Ectodermal cell (in vitro differentiated cells): ENCODE data around the gene HPCAL1.

Experiments
- H3K27ac ChIP-seq: 2 replicates; pipeline ENCODE4 v1.7.0; 2013; ENCODE audit warnings: mild to moderate bottlenecking, low read depth, low read length; ENCODE audit not compliant: insufficient read depth, poor library complexity, severe bottlenecking
- H3K27me3 ChIP-seq: 2 replicates; pipeline ENCODE4 v1.7.0; 2013; ENCODE audit warnings: mild to moderate bottlenecking, low read length; ENCODE audit not compliant: insufficient read depth, control insufficient read depth, poor library complexity, severe bottlenecking
- H3K36me3 ChIP-seq: one replicate; pipeline ENCODE4 v1.7.0; 2013; ENCODE audit warnings: low read length; ENCODE audit not compliant: control insufficient read depth, insufficient read depth
- H3K4me1 ChIP-seq: one replicate; pipeline ENCODE4 v1.7.0; 2013; ENCODE audit warnings: low read length; ENCODE audit not compliant: control insufficient read depth, insufficient read depth
- H3K4me3 ChIP-seq: 2 replicates; pipeline ENCODE4 v1.7.0; 2013; ENCODE audit warnings: low read depth, low read length, control low read depth; ENCODE audit not compliant: insufficient read depth
- H3K9me3 ChIP-seq: 2 replicates; pipeline ENCODE4 v1.7.0; 2013; ENCODE audit warnings: mild to moderate bottlenecking, low read length, moderate library complexity; ENCODE audit not compliant: control insufficient read depth
- WGBS, 2 experiments: methylation state at CpG; one replicate each; pipeline ENCODE4 v1.1.7; 2013; ENCODE audit warnings: missing lambda C conversion rate in 2 of 2; 5-methylcytosine and 5-hydroxymethylcytosine counted together

The HPCAL1 gene

GRCh38 chr2:10269711-10270610 lies 32.7 kb upstream of the HPCAL1 start:
- H3K4me1 ChIP-seq, result no peaks in the 10 kb centered on the region
- H3K9me3 ChIP-seq, result no peaks in the 10 kb centered on the region
- WGBS, 2 experiments, result 92 to 93% methylated on average over 15 of the region's 15 CpGs
- no peaks in the 10 kb centered on the region for H3K36me3 ChIP-seq
- H3K27me3 ChIP-seq, result no peaks in the 10 kb centered on the region
- H3K27ac ChIP-seq, result no peak overlapping the region
- no peak overlapping the region for H3K4me3 ChIP-seq

- no peaks in the 10 kb centered on the region for H3K27me3 ChIP-seq
- no peaks in the 10 kb centered on the region for H3K9me3 ChIP-seq
- H3K36me3 ChIP-seq, result no peaks in the 10 kb centered on the region
- WGBS, 2 experiments, result 87 to 88% methylated on average over 15 of the region's 15 CpGs
- H3K4me1 ChIP-seq, result no peaks in the 10 kb centered on the region
- H3K4me3 ChIP-seq, result no peak overlapping the region
- H3K27ac ChIP-seq, result no peak overlapping the region
These were observed 31.2 kb upstream of the HPCAL1 start for GRCh38 chr2:10271509-10271908.

- Histone ChIP-seq H3K4me3 (no peak overlapping the region), H3K27ac (no peak overlapping the region), H3K4me1 (no peaks in the 10 kb centered on the region), H3K36me3 (no peaks in the 10 kb centered on the region), H3K9me3 (no peaks in the 10 kb centered on the region), H3K27me3 (no peaks in the 10 kb centered on the region)
- 91 to 99% methylated on average over 6 of the region's 6 CpGs for WGBS, 2 experiments
These were observed 30.8 kb upstream of the HPCAL1 start for GRCh38 chr2:10271946-10272345.

- H3K27me3 ChIP-seq, result no peaks in the 10 kb centered on the region
- H3K36me3 ChIP-seq, result no peaks in the 10 kb centered on the region
- no peak overlapping the region for H3K27ac ChIP-seq
- H3K4me1 ChIP-seq, result no peaks in the 10 kb centered on the region
- WGBS, 2 experiments, result 94% methylated on average over 10 of the region's 10 CpGs
- no peak overlapping the region for H3K4me3 ChIP-seq
- no peaks in the 10 kb centered on the region for H3K9me3 ChIP-seq
These were observed 30.2 kb upstream of the HPCAL1 start for GRCh38 chr2:10272464-10272863.

GRCh38 chr2:10273215-10274175 lies 29.2 kb upstream of the HPCAL1 start:
- 92 to 93% methylated on average over 22 of the region's 22 CpGs for WGBS, 2 experiments

GRCh38 chr2:10274376-10274775 lies 28.3 kb upstream of the HPCAL1 start:
- no peak overlapping the region for H3K27ac ChIP-seq
- no peaks in the 10 kb centered on the region for H3K4me1 ChIP-seq
- H3K36me3 ChIP-seq, result no peaks in the 10 kb centered on the region
- H3K4me3 ChIP-seq, result no peak overlapping the region
- no peaks in the 10 kb centered on the region for H3K27me3 ChIP-seq
- 94 to 95% methylated on average over 14 of the region's 14 CpGs for WGBS, 2 experiments
- H3K9me3 ChIP-seq, result no peaks in the 10 kb centered on the region

More at GRCh38 chr2:10273215-10274175, 29.2 kb upstream of the HPCAL1 start:
- H3K27ac ChIP-seq, result no peak overlapping the region
- no peaks in the 10 kb centered on the region for H3K9me3 ChIP-seq
- no peaks in the 10 kb centered on the region for H3K4me1 ChIP-seq
- H3K27me3 ChIP-seq, result no peaks in the 10 kb centered on the region
- H3K4me3 ChIP-seq, result no peak overlapping the region
- H3K36me3 ChIP-seq, result no peaks in the 10 kb centered on the region

- no peaks in the 10 kb centered on the region for H3K27me3 ChIP-seq
- H3K9me3 ChIP-seq, result no peaks in the 10 kb centered on the region
- H3K4me3 ChIP-seq, result no peak overlapping the region
- no peaks in the 10 kb centered on the region for H3K36me3 ChIP-seq
- no peak overlapping the region for H3K27ac ChIP-seq
- whole genome bisulfite sequencing, 2 experiments, result 93 to 94% methylated on average over 15 of the region's 15 CpGs
- no peaks in the 10 kb centered on the region for H3K4me1 ChIP-seq
These were observed 27.5 kb upstream of the HPCAL1 start for GRCh38 chr2:10274983-10275802.

- Histone ChIP-seq H3K27me3 (no peaks in the 10 kb centered on the region), H3K36me3 (no peaks in the 10 kb centered on the region), H3K9me3 (no peaks in the 10 kb centered on the region), H3K27ac (no peak overlapping the region), H3K4me1 (no peaks in the 10 kb centered on the region), H3K4me3 (no peak overlapping the region)
- WGBS, 2 experiments, result 84% methylated on average over 23 of the region's 23 CpGs
These were observed 26.0 kb upstream of the HPCAL1 start for GRCh38 chr2:10276481-10277292.

- H3K4me1 ChIP-seq, result no peaks in the 10 kb centered on the region
- WGBS, 2 experiments, result 91 to 93% methylated on average over 26 of the region's 26 CpGs
- H3K4me3 ChIP-seq, result no peak overlapping the region
- H3K27ac ChIP-seq, result no peak overlapping the region
- no peaks in the 10 kb centered on the region for H3K36me3 ChIP-seq
- H3K9me3 ChIP-seq, result no peaks in the 10 kb centered on the region
- H3K27me3 ChIP-seq, result no peaks in the 10 kb centered on the region
These were observed 25.2 kb upstream of the HPCAL1 start for GRCh38 chr2:10277293-10278028.
